Liver (tissue), 3 donors: Measurements from ENCODE around the gene MCU.

Source experiments
- CTCF ChIP-seq: fragments of 150-350 bp; IDR thresholded peaks from 2 replicates; pipeline ENCODE4 v1.5.1; 2017; ENCODE audit warnings: improper control_type of control experiment, low read depth, low read length; ENCODE audit not compliant: missing input control
- EGR1 ChIP-seq, 2 donors: IDR thresholded peaks; 2 replicates each; pipeline ENCODE4 v1.6.1; 2016 to 2018; ENCODE audit warnings: antibody characterized with exemption in 2 of 2, low read depth in 2 of 2
- GABPA ChIP-seq, 2 donors: IDR thresholded peaks in 1 of 2; conservative IDR thresholded peaks in 1 of 2; 2 replicates each; pipeline ENCODE4 v1.6.1; 2016; ENCODE audit warnings: antibody characterized with exemption in 2 of 2, mild to moderate bottlenecking in 1 of 2, moderate library complexity in 1 of 2
- HNF4A ChIP-seq, 2 donors: conservative IDR thresholded peaks; 2 replicates each; pipeline ENCODE4 v1.6.1; 2016; ENCODE audit warnings: antibody characterized with exemption in 2 of 2, mild to moderate bottlenecking in 2 of 2
- HNF4G ChIP-seq: IDR thresholded peaks from 2 replicates; pipeline ENCODE4 v1.6.1; 2016; ENCODE audit warnings: antibody characterized with exemption
- MAX ChIP-seq: IDR thresholded peaks from 2 replicates; pipeline ENCODE4 v1.6.1; 2016; ENCODE audit warnings: antibody characterized with exemption
- RAD21 ChIP-seq, 2 donors: IDR thresholded peaks; 2 replicates each; pipeline ENCODE4 v1.6.1; 2016; ENCODE audit warnings: antibody characterized with exemption in 2 of 2, mild to moderate bottlenecking in 2 of 2
- REST ChIP-seq: IDR thresholded peaks from 2 replicates; pipeline ENCODE4 v1.6.1; 2016; ENCODE audit warnings: antibody characterized with exemption, mild to moderate bottlenecking
- RXRA ChIP-seq, 2 donors: IDR thresholded peaks; 2 replicates each; pipeline ENCODE4 v1.6.1; 2017 to 2018; ENCODE audit warnings: antibody characterized with exemption in 2 of 2, mild to moderate bottlenecking in 1 of 2
- SP1 ChIP-seq: IDR thresholded peaks from 2 replicates; pipeline ENCODE4 v1.6.1; 2018; ENCODE audit warnings: antibody characterized with exemption, mild to moderate bottlenecking
- TAF1 ChIP-seq: conservative IDR thresholded peaks from 2 replicates; pipeline ENCODE4 v1.6.1; 2016; ENCODE audit warnings: antibody characterized with exemption, mild to moderate bottlenecking
- YY1 ChIP-seq: IDR thresholded peaks from 2 replicates; pipeline ENCODE4 v1.6.1; 2016; ENCODE audit warnings: antibody characterized with exemption, mild to moderate bottlenecking
- donor health status: healthy.
- donor health status: healthy.

DNA sequence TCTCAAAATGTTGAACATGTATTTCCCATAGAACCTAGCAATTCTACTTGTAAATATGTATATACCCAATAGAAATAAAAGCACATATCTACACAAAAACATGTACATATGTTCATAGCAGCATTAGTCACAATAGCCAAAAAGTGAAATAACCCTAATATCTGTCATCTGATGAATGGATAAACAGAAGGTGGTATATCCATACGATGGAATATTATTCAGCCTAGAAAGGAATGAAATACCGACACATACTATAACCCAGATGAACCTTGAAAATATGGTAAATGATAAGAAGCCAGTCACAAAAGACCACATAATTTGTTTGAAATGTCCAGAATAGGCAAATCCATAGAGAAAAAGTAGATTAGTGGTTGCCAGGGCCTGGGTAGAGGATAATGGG is 87.9 kb downstream of the MCU start:
- TF ChIP-seq CTCF (no peak), EGR1 (IDR thresholded peaks at IDR 0.05; ENCODE audit: low read depth in 2 of 2) (no peak), MAX (no peak), REST (no peak), TAF1 (no peak), HNF4G (no peak), GABPA (IDR thresholded peaks at IDR 0.05 in 1 of 2, conservative IDR thresholded peaks at IDR 0.05 in 1 of 2) (no peak), RAD21 (IDR thresholded peaks at IDR 0.05) (no peak), YY1 (no peak), HNF4A (conservative IDR thresholded peaks at IDR 0.05) (no peak), RXRA (IDR thresholded peaks at IDR 0.05) (no peak), SP1 (no peak)
